SK-N-SH treated with all-trans-retinoic acid at 6 μM for 48 hours (cell line): ENCODE data around the gene CNIH2.
"Not testable (repeated sequence)": the region's sequence is repeated elsewhere in the genome, so short reads cannot be mapped to it uniquely, and the experiment has no call there.

Source experiments
- ATAC-seq: fragments of 200-7000 bp; cut with Tn5 transposase; 3 replicates; pipeline ENCODE4 v1.9.1; 2020; ENCODE audit warnings: mild to moderate bottlenecking, moderate library complexity
- BACH2 ChIP-seq: fragments of 250-450 bp; sonication (Bioruptor Pico); IDR thresholded peaks from 2 replicates; pipeline ENCODE4 v1.9.0; 2021; ENCODE audit warnings: mild to moderate bottlenecking, borderline replicate concordance
- CREB5 ChIP-seq: fragments of 250-450 bp; sonication (Bioruptor Pico); IDR thresholded peaks from 2 replicates; pipeline ENCODE4 v1.5.1; 2020; ENCODE audit warnings: low read depth, mild to moderate bottlenecking, moderate library complexity
- CSDC2 ChIP-seq: fragments of 250-450 bp; sonication (Bioruptor Pico); IDR thresholded peaks from 2 replicates; pipeline ENCODE4 v1.5.0; 2020; ENCODE audit warnings: mild to moderate bottlenecking, moderate library complexity
- CSRNP3 ChIP-seq: fragments of 250-450 bp; sonication (Bioruptor Pico); IDR thresholded peaks from 2 replicates; pipeline ENCODE4 v1.5.1; 2021; ENCODE audit warnings: mild to moderate bottlenecking, moderate library complexity
- ESRRG ChIP-seq: fragments of 250-450 bp; sonication (Bioruptor Pico); IDR thresholded peaks from 2 replicates; pipeline ENCODE4 v1.6.1; 2021; ENCODE audit warnings: mild to moderate bottlenecking
- GLIS3 ChIP-seq: fragments of 250-450 bp; sonication (Bioruptor Pico); IDR thresholded peaks from 2 replicates; pipeline ENCODE4 v1.5.0; 2020; ENCODE audit warnings: mild to moderate bottlenecking, moderate library complexity
- ISL1 ChIP-seq: fragments of 250-450 bp; sonication (Bioruptor Pico); IDR thresholded peaks from 2 replicates; pipeline ENCODE4 v2.1.2; 2022; ENCODE audit warnings: mild to moderate bottlenecking, moderate library complexity
- OSR1 ChIP-seq: fragments of 250-450 bp; sonication (Bioruptor Pico); IDR thresholded peaks from 2 replicates; pipeline ENCODE4 v1.8.0; 2022; ENCODE audit warnings: moderate library complexity, mild to moderate bottlenecking, inconsistent platforms
- PATZ1 ChIP-seq: fragments of 250-450 bp; sonication (Bioruptor Pico); IDR thresholded peaks from 2 replicates; pipeline ENCODE4 v1.8.0; 2020; ENCODE audit warnings: mild to moderate bottlenecking, moderate library complexity, borderline replicate concordance
- PPARA ChIP-seq: fragments of 250-450 bp; sonication (Bioruptor Pico); IDR thresholded peaks from 2 replicates; pipeline ENCODE4 v1.5.0; 2020; ENCODE audit warnings: mild to moderate bottlenecking, borderline replicate concordance
- RARB ChIP-seq: fragments of 250-450 bp; sonication (Bioruptor Pico); IDR thresholded peaks from 2 replicates; pipeline ENCODE4 v1.8.0; 2021; ENCODE audit warnings: mild to moderate bottlenecking, moderate library complexity
- SNAI2 ChIP-seq: fragments of 250-450 bp; sonication (Bioruptor Pico); IDR thresholded peaks from 2 replicates; pipeline ENCODE4 v1.5.0; 2020; ENCODE audit warnings: mild to moderate bottlenecking, moderate library complexity
- TCF4 ChIP-seq: fragments of 250-450 bp; sonication (Bioruptor Pico); IDR thresholded peaks from 2 replicates; pipeline ENCODE4 v1.8.0; 2021; ENCODE audit warnings: mild to moderate bottlenecking, moderate library complexity, borderline replicate concordance
- TOX ChIP-seq: fragments of 250-450 bp; sonication (Bioruptor Pico); IDR thresholded peaks from 2 replicates; pipeline ENCODE4 v1.8.0; 2021; ENCODE audit warnings: mild to moderate bottlenecking, moderate library complexity, borderline replicate concordance
- ZC3H10 ChIP-seq: fragments of 250-450 bp; sonication (Bioruptor Pico); IDR thresholded peaks from 2 replicates; pipeline ENCODE4 v1.5.1; 2021; ENCODE audit warnings: mild to moderate bottlenecking, moderate library complexity
- ZFP3 ChIP-seq: fragments of 250-450 bp; sonication (Bioruptor Pico); IDR thresholded peaks from 2 replicates; pipeline ENCODE4 v1.5.0; 2020; ENCODE audit warnings: mild to moderate bottlenecking, moderate library complexity
- ZFP30 ChIP-seq: fragments of 450-650 bp; formaldehyde crosslinking; IDR thresholded peaks from 2 replicates; pipeline ENCODE4 v1.5.0; 2022; ENCODE audit warnings: mild to moderate bottlenecking, moderate library complexity
- ZNF565 ChIP-seq: fragments of 450-650 bp; formaldehyde crosslinking; conservative IDR thresholded peaks from 2 replicates; pipeline ENCODE4 v1.5.0; 2020; ENCODE audit warnings: low read depth, mild to moderate bottlenecking, moderate library complexity
- ZNF70 ChIP-seq: fragments of 450-650 bp; formaldehyde crosslinking; IDR thresholded peaks from 2 replicates; pipeline ENCODE4 v1.5.0; 2020; ENCODE audit warnings: mild to moderate bottlenecking, moderate library complexity
- ZNF8 ChIP-seq: fragments of 450-650 bp; formaldehyde crosslinking; IDR thresholded peaks from 2 replicates; pipeline ENCODE4 v1.5.0; 2020; ENCODE audit warnings: mild to moderate bottlenecking, moderate library complexity

Gene CNIH2

GRCh38 chr11:66274219-66274618 lies 3.8 kb upstream of the CNIH2 start (continued):
- TF ChIP-seq PATZ1 (CRISPR knock-in tag) = no peak
- no peak for TF ChIP-seq TOX (CRISPR knock-in tag)
- no peak for TF ChIP-seq CSDC2 (CRISPR knock-in tag)
- no peak for TF ChIP-seq ZC3H10 (CRISPR knock-in tag)
- TF ChIP-seq ZNF8 (CRISPR knock-in tag) = no peak

- TF ChIP-seq ZFP3 (CRISPR knock-in tag) = no peak
- no peak for TF ChIP-seq GLIS3 (CRISPR knock-in tag)
- TF ChIP-seq CSDC2 (CRISPR knock-in tag) = no peak
- TF ChIP-seq OSR1 = no peak
- TF ChIP-seq ISL1 (CRISPR knock-in tag) = no peak
- TF ChIP-seq ZNF565 (CRISPR knock-in tag) = no peak
- no peak for TF ChIP-seq CREB5
- no peak for TF ChIP-seq BACH2 (CRISPR knock-in tag)
- no peak for TF ChIP-seq SNAI2 (CRISPR knock-in tag)
- TF ChIP-seq PPARA (CRISPR knock-in tag) = no peak
- no peak for TF ChIP-seq TCF4 (CRISPR knock-in tag)
- TF ChIP-seq TOX (CRISPR knock-in tag) = no peak
- no peak for TF ChIP-seq RARB (CRISPR knock-in tag)
- no peak for TF ChIP-seq ZFP30 (CRISPR knock-in tag)
- no peak for TF ChIP-seq ZC3H10 (CRISPR knock-in tag)
- TF ChIP-seq ZNF8 (CRISPR knock-in tag) = no peak
- no peak for TF ChIP-seq CSRNP3 (CRISPR knock-in tag)
- ATAC-seq = no peak
These were observed 2.6 kb upstream of the CNIH2 start for GRCh38 chr11:66275396-66275795.

GRCh38 chr11:66275984-66276612 lies 1.9 kb upstream of the CNIH2 start:
- TF ChIP-seq OSR1 = no peak
- no peak for TF ChIP-seq PPARA (CRISPR knock-in tag)
- TF ChIP-seq ESRRG (CRISPR knock-in tag) = no peak
- no peak for TF ChIP-seq SNAI2 (CRISPR knock-in tag)
- TF ChIP-seq, all 23 proteins: peak for 0

GRCh38 chr11:66276619-66277018 lies 1.4 kb upstream of the CNIH2 start:
- ATAC-seq = not testable (repeated sequence)

More at GRCh38 chr11:66275984-66276612, 1.9 kb upstream of the CNIH2 start:
- ATAC-seq = no peak

- ATAC-seq = peak; percentile 9; the same call in 2 of the 3 replicates
These were observed 911 bp upstream of the CNIH2 start for GRCh38 chr11:66277064-66277463.

GRCh38 chr11:66278363-66279091 lies 552 bp downstream of the CNIH2 start:
- TF ChIP-seq PATZ1 (CRISPR knock-in tag) = peak; percentile 30; the same call in 1 of the 2 replicates
- no peak for TF ChIP-seq ZNF70 (CRISPR knock-in tag)
- no peak for ATAC-seq
